Activated T-cell treated with anti-CD3 and anti-CD28 coated beads, Interleukin-2, amount 50 U/mL, for 24 hours (primary cell): ENCODE measurements around the gene NAA40.

Experiments used
- DNase-seq: peaks from one replicate; pipeline ENCODE4 v3.0.0-alpha.2; 2020
- H3K27ac Mint-ChIP-seq: 2 replicates; pipeline ENCODE4 v1.8.0; 2020; ENCODE audit warnings: mild to moderate bottlenecking, mixed read lengths
- H3K27me3 Mint-ChIP-seq: 2 replicates; pipeline ENCODE4 v1.8.0; 2020; ENCODE audit warnings: mixed read lengths
- H3K36me3 Mint-ChIP-seq: 2 replicates; pipeline ENCODE4 v1.8.0; 2020; ENCODE audit warnings: low read depth, mixed read lengths
- H3K4me1 Mint-ChIP-seq: 2 replicates; pipeline ENCODE4 v1.8.0; 2020; ENCODE audit warnings: low read depth, mixed read lengths
- H3K4me3 Mint-ChIP-seq: 2 replicates; pipeline ENCODE4 v1.8.0; 2020; ENCODE audit warnings: mild to moderate bottlenecking, moderate library complexity, mixed read lengths
- H3K9me3 Mint-ChIP-seq: 2 replicates; pipeline ENCODE4 v1.8.0; 2020; ENCODE audit warnings: mixed read lengths

NAA40 gene

GRCh38 chr11:63974259-63975143, 35.7 kb downstream of the NAA40 start, which contains the start of gene COX8A:
Gene COX8A, plus strand, starts transcription at chr11:63974620. Its CDS starts 61 bp downstream, at chr11:63974681.
- peaks cover 39% of the 10 kb centered on the region for H3K36me3 Mint-ChIP-seq
- no peaks in the 10 kb centered on the region for H3K9me3 Mint-ChIP-seq
- H3K27ac Mint-ChIP-seq: peak within 1 kb of the TSS; percentile 100
- DNase-seq: peak; percentile 91
- peak within 1 kb of the TSS; percentile 100 for H3K4me3 Mint-ChIP-seq
- H3K4me1 Mint-ChIP-seq: peaks cover 26% of the 10 kb centered on the region
- H3K27me3 Mint-ChIP-seq: no peaks in the 10 kb centered on the region

- Mint-ChIP-seq H3K9me3 (no peaks in the 10 kb centered on the region), H3K4me3 (no peak overlapping the region), H3K27me3 (no peaks in the 10 kb centered on the region), H3K36me3 (peaks cover 44% of the 10 kb centered on the region), H3K27ac (peak overlapping the region; percentile 73), H3K4me1 (peaks cover 25% of the 10 kb centered on the region)
- DNase-seq: no peak
Observed at GRCh38 chr11:63978551-63979239, 39.9 kb downstream of the NAA40 start.

GRCh38 chr11:63979426-63979825, 40.6 kb downstream of the NAA40 start:
- H3K9me3 Mint-ChIP-seq: no peaks in the 10 kb centered on the region
- H3K4me3 Mint-ChIP-seq: no peak overlapping the region
- peaks cover 22% of the 10 kb centered on the region for H3K4me1 Mint-ChIP-seq
- H3K27me3 Mint-ChIP-seq: no peaks in the 10 kb centered on the region
- peak overlapping the region; percentile 14 for H3K27ac Mint-ChIP-seq
- peaks cover 43% of the 10 kb centered on the region for H3K36me3 Mint-ChIP-seq
- no peak for DNase-seq

GRCh38 chr11:63985812-63986155, 47.0 kb downstream of the NAA40 start:
- H3K9me3 Mint-ChIP-seq: no peaks in the 10 kb centered on the region
- peaks cover 45% of the 10 kb centered on the region for H3K36me3 Mint-ChIP-seq
- peak overlapping the region; percentile 97 for H3K27ac Mint-ChIP-seq
- H3K4me1 Mint-ChIP-seq: peaks cover 33% of the 10 kb centered on the region
- no peaks in the 10 kb centered on the region for H3K27me3 Mint-ChIP-seq
- peak overlapping the region; percentile 92 for H3K4me3 Mint-ChIP-seq
- peak; percentile 79 for DNase-seq

- DNase-seq: peak; percentile 90
- Mint-ChIP-seq H3K27ac (peak within 1 kb of the TSS; percentile 97), H3K4me1 (peaks cover 36% of the 10 kb centered on the region), H3K4me3 (peak within 1 kb of the TSS; percentile 92), H3K9me3 (no peaks in the 10 kb centered on the region), H3K36me3 (peaks cover 50% of the 10 kb centered on the region), H3K27me3 (no peaks in the 10 kb centered on the region)
Observed at GRCh38 chr11:63986156-63986931, 47.5 kb downstream of the NAA40 start, which contains the start of gene OTUB1. Gene OTUB1, plus strand, starts transcription at chr11:63986438. Its CDS starts 19 bp downstream, at chr11:63986457.

GRCh38 chr11:63986932-63987513, 48.2 kb downstream of the NAA40 start:
- DNase-seq: no peak
- no peaks in the 10 kb centered on the region for H3K27me3 Mint-ChIP-seq
- H3K4me3 Mint-ChIP-seq: peak overlapping the region; percentile 83
- peak overlapping the region; percentile 82 for H3K27ac Mint-ChIP-seq
- no peaks in the 10 kb centered on the region for H3K9me3 Mint-ChIP-seq
- H3K4me1 Mint-ChIP-seq: peaks cover 36% of the 10 kb centered on the region
- peaks cover 54% of the 10 kb centered on the region for H3K36me3 Mint-ChIP-seq

- Mint-ChIP-seq H3K4me1 (peaks cover 29% of the 10 kb centered on the region), H3K27me3 (no peaks in the 10 kb centered on the region), H3K27ac (peak overlapping the region; percentile 71), H3K9me3 (no peaks in the 10 kb centered on the region), H3K4me3 (no peak overlapping the region), H3K36me3 (peaks cover 90% of the 10 kb centered on the region)
- DNase-seq: no peak
Observed at GRCh38 chr11:63991558-63991957, 52.8 kb downstream of the NAA40 start.

- DNase-seq: no peak
- H3K36me3 Mint-ChIP-seq: peaks cover 94% of the 10 kb centered on the region
- no peaks in the 10 kb centered on the region for H3K27me3 Mint-ChIP-seq
- peaks cover 19% of the 10 kb centered on the region for H3K4me1 Mint-ChIP-seq
- H3K4me3 Mint-ChIP-seq: no peak overlapping the region
- H3K27ac Mint-ChIP-seq: peak overlapping the region; percentile 56
- no peaks in the 10 kb centered on the region for H3K9me3 Mint-ChIP-seq
Observed at GRCh38 chr11:63993100-63993499, 54.3 kb downstream of the NAA40 start.

- Mint-ChIP-seq H3K4me3 (no peak overlapping the region), H3K4me1 (peaks cover 17% of the 10 kb centered on the region), H3K27ac (no peak overlapping the region), H3K27me3 (no peaks in the 10 kb centered on the region), H3K36me3 (peaks cover 89% of the 10 kb centered on the region), H3K9me3 (no peaks in the 10 kb centered on the region)
- DNase-seq: no peak
Observed at GRCh38 chr11:63993993-63994392, 55.2 kb downstream of the NAA40 start.

- Mint-ChIP-seq H3K36me3 (peaks cover 65% of the 10 kb centered on the region), H3K9me3 (no peaks in the 10 kb centered on the region), H3K27me3 (peaks cover 3% of the 10 kb centered on the region), H3K27ac (no peak overlapping the region), H3K4me3 (no peak overlapping the region), H3K4me1 (peaks cover 15% of the 10 kb centered on the region)
- DNase-seq: no peak
Observed at GRCh38 chr11:63996512-63996911, 57.7 kb downstream of the NAA40 start.

GRCh38 chr11:63997104-63997700, 58.4 kb downstream of the NAA40 start:
- no peak overlapping the region for H3K27ac Mint-ChIP-seq
- H3K4me1 Mint-ChIP-seq: peaks cover 12% of the 10 kb centered on the region
- no peak overlapping the region for H3K4me3 Mint-ChIP-seq
- peaks cover 7% of the 10 kb centered on the region for H3K27me3 Mint-ChIP-seq
- no peak for DNase-seq
- peaks cover 58% of the 10 kb centered on the region for H3K36me3 Mint-ChIP-seq
- no peaks in the 10 kb centered on the region for H3K9me3 Mint-ChIP-seq

GRCh38 chr11:63997801-63998337, 59.1 kb downstream of the NAA40 start:
- Mint-ChIP-seq H3K27ac (no peak overlapping the region), H3K4me3 (no peak overlapping the region)

GRCh38 chr11:63998558-63999348, 60.0 kb downstream of the NAA40 start:
- no peak for DNase-seq
- no peak overlapping the region for H3K27ac Mint-ChIP-seq
- peaks cover 7% of the 10 kb centered on the region for H3K27me3 Mint-ChIP-seq
- H3K4me1 Mint-ChIP-seq: peaks cover 10% of the 10 kb centered on the region
- peaks cover 46% of the 10 kb centered on the region for H3K36me3 Mint-ChIP-seq
- H3K9me3 Mint-ChIP-seq: no peaks in the 10 kb centered on the region
- no peak overlapping the region for H3K4me3 Mint-ChIP-seq

More at GRCh38 chr11:63997801-63998337, 59.1 kb downstream of the NAA40 start:
- no peak for DNase-seq
- peaks cover 53% of the 10 kb centered on the region for H3K36me3 Mint-ChIP-seq
- peaks cover 7% of the 10 kb centered on the region for H3K27me3 Mint-ChIP-seq
- H3K9me3 Mint-ChIP-seq: no peaks in the 10 kb centered on the region
- peaks cover 12% of the 10 kb centered on the region for H3K4me1 Mint-ChIP-seq
